Neural cell (in vitro differentiated cells): ENCODE measurements around the gene NUCB1.
"Not testable (repeated sequence)": the region's sequence is repeated elsewhere in the genome, so short reads cannot be mapped to it uniquely, and the experiment has no call there.

Experiments
- CTCF ChIP-seq: fragments of 450-650 bp; IDR thresholded peaks from 2 replicates; pipeline ENCODE4 v1.5.1; 2014; ENCODE audit warnings: antibody characterized with exemption, mild to moderate bottlenecking, moderate library complexity; ENCODE audit not compliant: poor library complexity, severe bottlenecking
- EZH2 ChIP-seq: fragments of 200-600, 300-800 bp; shearing (Covaris generic), sonication (generic); IDR thresholded peaks from 2 replicates; pipeline ENCODE4 v1.6.1; 2014; ENCODE audit warnings: antibody characterized with exemption, low read length, borderline replicate concordance, mild to moderate bottlenecking; ENCODE audit not compliant: insufficient read depth, poor library complexity, severe bottlenecking

- not testable (repeated sequence) for TF ChIP-seq EZH2, CTCF
Measured at GRCh38 chr19:48903788-48904187, 3.7 kb downstream of the NUCB1 start.
